GM10266 (cell line): ENCODE results near the gene FYCO1.

Source experiments
- DNase-seq: peaks from one replicate; pipeline ENCODE4 v3.0.0; 2012; ENCODE audit errors: extremely low spot score
- TF ChIP-seq, protein P1 (sequence below): IDR thresholded peaks from 2 replicates; pipeline ENCODE4 v1.5.1; 2012; ENCODE audit warnings: mild to moderate bottlenecking, low read depth; ENCODE audit not compliant: control insufficient read depth, insufficient read depth; ENCODE audit errors: missing control alignments

Gene FYCO1

GRCh38 chr3:45972534-45973402, 22.9 kb downstream of the FYCO1 start:
- TF ChIP-seq, protein P1, sequence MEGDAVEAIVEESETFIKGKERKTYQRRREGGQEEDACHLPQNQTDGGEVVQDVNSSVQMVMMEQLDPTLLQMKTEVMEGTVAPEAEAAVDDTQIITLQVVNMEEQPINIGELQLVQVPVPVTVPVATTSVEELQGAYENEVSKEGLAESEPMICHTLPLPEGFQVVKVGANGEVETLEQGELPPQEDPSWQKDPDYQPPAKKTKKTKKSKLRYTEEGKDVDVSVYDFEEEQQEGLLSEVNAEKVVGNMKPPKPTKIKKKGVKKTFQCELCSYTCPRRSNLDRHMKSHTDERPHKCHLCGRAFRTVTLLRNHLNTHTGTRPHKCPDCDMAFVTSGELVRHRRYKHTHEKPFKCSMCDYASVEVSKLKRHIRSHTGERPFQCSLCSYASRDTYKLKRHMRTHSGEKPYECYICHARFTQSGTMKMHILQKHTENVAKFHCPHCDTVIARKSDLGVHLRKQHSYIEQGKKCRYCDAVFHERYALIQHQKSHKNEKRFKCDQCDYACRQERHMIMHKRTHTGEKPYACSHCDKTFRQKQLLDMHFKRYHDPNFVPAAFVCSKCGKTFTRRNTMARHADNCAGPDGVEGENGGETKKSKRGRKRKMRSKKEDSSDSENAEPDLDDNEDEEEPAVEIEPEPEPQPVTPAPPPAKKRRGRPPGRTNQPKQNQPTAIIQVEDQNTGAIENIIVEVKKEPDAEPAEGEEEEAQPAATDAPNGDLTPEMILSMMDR = no peak
- peak; percentile 31 for DNase-seq

DNA sequence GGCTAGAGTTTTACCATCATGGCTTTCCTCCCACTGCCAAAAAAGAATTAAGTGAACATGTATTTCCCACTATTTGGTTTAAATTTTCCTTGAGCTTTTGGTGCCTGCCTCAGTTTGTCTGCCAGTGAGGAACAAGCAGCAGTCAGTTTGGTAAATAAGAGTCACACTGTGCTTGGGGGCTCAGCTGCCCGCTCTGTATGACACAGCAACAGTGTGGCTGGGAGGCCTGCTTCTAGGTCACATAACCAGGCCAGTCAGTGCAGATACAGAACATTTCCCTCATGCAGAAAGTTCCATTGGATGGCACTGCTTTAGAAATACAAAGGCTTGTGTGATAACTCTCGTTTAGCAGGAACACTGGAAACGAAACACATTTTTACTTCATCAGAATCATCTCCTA, 25.7 kb downstream of the FYCO1 start:
- TF ChIP-seq, protein P1 = no peak
- no peak for DNase-seq

- TF ChIP-seq, protein P1 = no peak
- DNase-seq = no peak
Observed at GRCh38 chr3:45969116-45969515, 26.5 kb downstream of the FYCO1 start.

DNA sequence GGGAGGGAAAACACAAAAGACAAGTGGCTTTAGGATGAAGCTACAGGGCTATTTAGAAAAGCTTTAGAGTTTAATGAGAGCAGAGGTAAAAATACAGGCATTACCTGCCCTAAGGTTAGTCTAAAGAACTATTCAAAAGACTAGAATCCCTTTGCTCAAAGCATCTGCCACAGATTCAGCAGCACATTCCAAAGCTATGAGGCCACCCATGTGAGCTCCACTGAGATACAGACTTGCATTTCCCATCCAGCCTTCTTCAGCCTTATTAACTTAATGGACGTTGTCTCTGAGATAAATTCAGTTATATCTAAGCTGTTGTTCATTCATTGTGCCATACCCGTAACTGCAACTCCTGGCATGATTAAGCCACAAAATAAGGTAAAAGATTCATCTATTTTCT, 26.9 kb downstream of the FYCO1 start:
- no peak for DNase-seq
- TF ChIP-seq, protein P1 = no peak

GRCh38 chr3:45968149-45968548, 27.5 kb downstream of the FYCO1 start:
- DNase-seq = no peak
- TF ChIP-seq, protein P1 = no peak

GRCh38 chr3:45967724-45968123, 27.9 kb downstream of the FYCO1 start:
- TF ChIP-seq, protein P1 = no peak
- no peak for DNase-seq

DNA sequence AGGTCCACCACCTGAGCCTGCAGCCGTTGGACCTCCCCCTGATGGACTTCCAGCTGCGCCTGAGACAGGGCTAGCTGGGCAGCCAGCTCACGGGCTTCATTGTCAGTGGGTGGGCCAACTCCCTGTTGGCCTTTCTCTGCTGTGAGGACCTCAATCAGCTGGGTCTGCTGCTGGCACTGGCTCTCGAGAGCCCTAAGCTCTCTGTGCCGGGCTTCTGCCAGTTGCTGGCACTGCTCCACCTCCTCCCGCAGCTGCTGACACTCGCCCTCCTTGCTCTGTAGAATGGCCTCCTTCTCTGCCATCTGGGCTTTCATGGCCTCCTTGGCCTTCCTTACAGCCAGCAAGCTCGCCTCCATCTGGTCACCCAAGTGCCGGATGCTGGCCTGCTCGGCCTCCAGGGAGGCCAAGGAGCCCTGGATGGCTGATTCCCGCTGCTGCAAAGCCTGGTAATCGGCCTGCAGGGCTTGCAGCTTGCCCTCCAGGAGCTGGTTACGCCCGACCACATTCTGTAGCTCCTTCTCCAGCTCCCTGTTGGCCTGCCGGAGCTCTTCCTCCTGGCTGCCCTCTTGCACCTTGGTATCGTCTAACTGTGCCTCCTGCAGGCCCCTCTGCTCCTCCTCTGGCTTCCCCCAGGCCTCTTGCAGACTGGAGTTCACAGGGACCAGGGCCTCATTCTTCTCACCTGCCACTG, 28.5 kb downstream of the FYCO1 start:
- DNase-seq = no peak
- TF ChIP-seq, protein P1 = no peak
